H1 (cell line): ENCODE data around the gene ELMO2. TPM values are rescaled to one million over a fixed set of nuclear protein-coding genes. Genes with fewer than 3 reads are reported as not detected.

Experiments
- CHD7 ChIP-seq: fragments of 300-600 bp; sonication (generic); IDR thresholded peaks from 2 replicates; pipeline ENCODE4 v1.7.1; 2012; ENCODE audit warnings: low read length, moderate library complexity, mild to moderate bottlenecking, inconsistent platforms; ENCODE audit not compliant: insufficient replicate concordance
- HDAC6 ChIP-seq: IDR thresholded peaks from one replicate; pipeline ENCODE4 v1.7.1; 2012; ENCODE audit warnings: low read depth, mild to moderate bottlenecking, inconsistent platforms, low read length, moderate library complexity
- KDM4A ChIP-seq: IDR thresholded peaks from one replicate; pipeline ENCODE4 v1.7.1; 2012; ENCODE audit warnings: low read depth, mild to moderate bottlenecking, moderate library complexity, low read length, inconsistent platforms; ENCODE audit not compliant: severe bottlenecking
- SIX5 ChIP-seq: IDR thresholded peaks from 2 replicates; pipeline ENCODE4 v1.6.1; 2011; ENCODE audit warnings: mild to moderate bottlenecking, low read depth, low read length
- SUZ12 ChIP-seq: fragments of 200-600 bp; sonication (generic); IDR thresholded peaks from 2 replicates; pipeline ENCODE4 v1.6.1; 2012; ENCODE audit warnings: mild to moderate bottlenecking, inconsistent platforms, low read length, moderate library complexity, mixed read lengths
- polyA plus RNA-seq, 7 experiments: library from polyadenylated mRNA; depleted of rRNA in 3 of 7; stranded (reverse) in 5 of 7; unstranded in 2 of 7; fragments of >200 nt in 5 of 7; fragments of 200-250 nt in 2 of 7; gene quantifications; 1 replicate in 5 of 7; 2 replicates in 1 of 7; 4 replicates in 1 of 7; pipeline versions ENCODE4 v1.2.1 to v1.2.3, GENCODE V29; 2011 to 2013; ENCODE audit warnings: missing spikeins in 2 of 7, mixed read lengths in 2 of 7
- total RNA-seq: library from RNA; stranded (reverse); fragmentation: NEBNext Ultra II Directional; extraction: Animal tissue kit (Norgen Biotek cat#: 25700); gene quantifications from 2 replicates; pipeline ENCODE4 v1.2.1, GENCODE V29; 2021

Gene ELMO2
- total and polyA plus RNA-seq, 2 of the 8 experiments (the other 6 are each of a cell fraction or from before 2014, with no cell fraction given) = 34.3 to 39.7 TPM

- TF ChIP-seq CHD7 (no peak), SIX5 (no peak), HDAC6 (no peak), SUZ12 (no peak), KDM4A (no peak)
Measured at GRCh38 chr20:46357030-46357514, 49.3 kb downstream of the ELMO2 start (continued).
